HL-60 (cell line): ENCODE data around the gene DBNL.

Source experiments
- GABPA ChIP-seq: IDR thresholded peaks from 2 replicates; pipeline ENCODE4 v1.6.1; 2012; ENCODE audit warnings: low read depth
- SPI1 ChIP-seq: IDR thresholded peaks from 2 replicates; pipeline ENCODE4 v1.6.1; 2012; ENCODE audit warnings: low read depth, mild to moderate bottlenecking, borderline replicate concordance
- TF ChIP-seq, protein P1 (sequence below): IDR thresholded peaks from one replicate; pipeline ENCODE4 v1.5.1; 2011; ENCODE audit warnings: low read length, control low read depth, inconsistent platforms; ENCODE audit not compliant: insufficient read depth

DNA sequence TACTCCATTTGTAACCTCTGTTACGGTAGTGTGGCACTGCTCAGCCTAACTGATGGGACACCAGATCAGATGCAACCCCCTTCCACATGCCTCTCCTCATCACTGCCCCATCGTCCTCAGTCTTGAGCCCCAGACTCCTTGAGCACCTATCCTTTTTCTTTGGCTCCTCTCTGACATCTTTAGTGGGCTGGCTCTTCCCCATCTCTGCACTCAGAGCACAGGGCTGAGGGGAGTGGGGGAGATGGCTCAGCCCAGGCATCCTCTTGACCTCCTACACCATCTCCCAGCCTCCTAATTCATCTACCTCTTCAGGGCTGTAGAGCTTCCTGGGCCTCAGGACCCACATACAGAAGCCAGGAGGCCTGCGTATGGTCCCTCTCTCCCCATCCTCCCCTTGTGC is 39.3 kb downstream of the DBNL start:
- TF ChIP-seq GABPA (no peak), SPI1 (no peak)
- TF ChIP-seq, protein P1, sequence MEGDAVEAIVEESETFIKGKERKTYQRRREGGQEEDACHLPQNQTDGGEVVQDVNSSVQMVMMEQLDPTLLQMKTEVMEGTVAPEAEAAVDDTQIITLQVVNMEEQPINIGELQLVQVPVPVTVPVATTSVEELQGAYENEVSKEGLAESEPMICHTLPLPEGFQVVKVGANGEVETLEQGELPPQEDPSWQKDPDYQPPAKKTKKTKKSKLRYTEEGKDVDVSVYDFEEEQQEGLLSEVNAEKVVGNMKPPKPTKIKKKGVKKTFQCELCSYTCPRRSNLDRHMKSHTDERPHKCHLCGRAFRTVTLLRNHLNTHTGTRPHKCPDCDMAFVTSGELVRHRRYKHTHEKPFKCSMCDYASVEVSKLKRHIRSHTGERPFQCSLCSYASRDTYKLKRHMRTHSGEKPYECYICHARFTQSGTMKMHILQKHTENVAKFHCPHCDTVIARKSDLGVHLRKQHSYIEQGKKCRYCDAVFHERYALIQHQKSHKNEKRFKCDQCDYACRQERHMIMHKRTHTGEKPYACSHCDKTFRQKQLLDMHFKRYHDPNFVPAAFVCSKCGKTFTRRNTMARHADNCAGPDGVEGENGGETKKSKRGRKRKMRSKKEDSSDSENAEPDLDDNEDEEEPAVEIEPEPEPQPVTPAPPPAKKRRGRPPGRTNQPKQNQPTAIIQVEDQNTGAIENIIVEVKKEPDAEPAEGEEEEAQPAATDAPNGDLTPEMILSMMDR: no peak
